Ramos (cell line): ENCODE measurements around the gene CEP68.
"Not testable (repeated sequence)": the region's sequence is repeated elsewhere in the genome, so short reads cannot be mapped to it uniquely, and the experiment has no call there.

Experiments
- in situ Hi-C: fragments of 300-500 bp; cut with MboI; formaldehyde crosslinking; loops from one replicate; pipeline ENCODE4 v1.14.3; 2022; ENCODE audit warnings: low sequenced_read_pairs; ENCODE audit not compliant: unreplicated experiment

Gene CEP68

GRCh38 chr2:65116645-65117044 is 60.4 kb downstream of the CEP68 start:
- in situ Hi-C loops: no loop called here

- in situ Hi-C loops: no loop called here
Measured at GRCh38 chr2:65120990-65121693, 64.9 kb downstream of the CEP68 start.

GRCh38 chr2:65122313-65122712 is 66.1 kb downstream of the CEP68 start:
- in situ Hi-C loops: no loop called here

GRCh38 chr2:65125457-65125856 is 69.2 kb downstream of the CEP68 start:
- in situ Hi-C loops: not testable (repeated sequence)

GRCh38 chr2:65128297-65129190 is 72.3 kb downstream of the CEP68 start:
- in situ Hi-C loops: no loop called here

- in situ Hi-C loops: no loop called here
Measured at GRCh38 chr2:65129286-65129825, 73.1 kb downstream of the CEP68 start.

- in situ Hi-C loops: no loop called here
Measured at GRCh38 chr2:65129826-65130663, 73.8 kb downstream of the CEP68 start, which contains the start of gene RAB1A. Gene RAB1A (minus strand): TSS chr2:65130106. CDS start chr2:65129915, 191 bp downstream.

- in situ Hi-C loops: no loop called here
Measured at GRCh38 chr2:65130664-65131175, 74.5 kb downstream of the CEP68 start.

- in situ Hi-C loops: not testable (repeated sequence)
Measured at GRCh38 chr2:65132930-65133329, 76.7 kb downstream of the CEP68 start.

- in situ Hi-C loops: no loop called here
Measured at GRCh38 chr2:65133626-65134025, 77.4 kb downstream of the CEP68 start.

- in situ Hi-C loops: no loop called here
Measured at GRCh38 chr2:65134158-65134557, 77.9 kb downstream of the CEP68 start.

- in situ Hi-C loops: no loop called here
Measured at GRCh38 chr2:65136253-65136652, 80.0 kb downstream of the CEP68 start.
